Mesodermal cell (in vitro differentiated cells): ENCODE results near the gene TMEM178B.

Source experiments
- H3K27ac ChIP-seq: 2 replicates; pipeline ENCODE4 v1.7.0; 2013; ENCODE audit warnings: mild to moderate bottlenecking, low read depth, low read length, moderate library complexity; ENCODE audit not compliant: severe bottlenecking
- H3K36me3 ChIP-seq: 2 replicates; pipeline ENCODE4 v1.7.1; 2013; ENCODE audit warnings: mild to moderate bottlenecking, low read length, moderate library complexity; ENCODE audit not compliant: control insufficient read depth, insufficient read depth
- H3K4me1 ChIP-seq: one replicate; pipeline ENCODE4 v1.7.1; 2013; ENCODE audit warnings: mild to moderate bottlenecking, low read length; ENCODE audit not compliant: insufficient read depth, control insufficient read depth, poor library complexity, severe bottlenecking
- H3K4me3 ChIP-seq: 2 replicates; pipeline ENCODE4 v1.7.0; 2013; ENCODE audit warnings: low read length, control low read depth, mild to moderate bottlenecking; ENCODE audit not compliant: insufficient read depth, poor library complexity, severe bottlenecking; ENCODE audit errors: extremely low read depth
- H3K9me3 ChIP-seq: 2 replicates; pipeline ENCODE4 v1.7.1; 2013; ENCODE audit warnings: mild to moderate bottlenecking, low read length, moderate library complexity; ENCODE audit not compliant: control insufficient read depth
- WGBS, 2 experiments: methylation state at CpG; one replicate each; pipeline ENCODE4 v1.1.5; 2013; ENCODE audit warnings: missing lambda C conversion rate in 2 of 2; ENCODE audit not compliant: insufficient coverage in 2 of 2; 5-methylcytosine and 5-hydroxymethylcytosine counted together

TMEM178B gene

GRCh38 chr7:141462958-141463357, 389.1 kb downstream of the TMEM178B start:
- Histone ChIP-seq H3K4me3 (no peak overlapping the region), H3K36me3 (no peaks in the 10 kb centered on the region), H3K4me1 (peaks cover 10% of the 10 kb centered on the region), H3K9me3 (no peaks in the 10 kb centered on the region), H3K27ac (no peak overlapping the region)
- WGBS, 2 experiments = 95 to 100% methylated on average over 3 to 4 of the region's 4 CpGs

- no peak overlapping the region for H3K4me3 ChIP-seq
- no peaks in the 10 kb centered on the region for H3K36me3 ChIP-seq
- WGBS, 2 experiments = 67 to 87% methylated on average over 6 to 7 of the region's 8 CpGs
- H3K9me3 ChIP-seq = no peaks in the 10 kb centered on the region
- H3K4me1 ChIP-seq = peaks cover 10% of the 10 kb centered on the region
- no peak overlapping the region for H3K27ac ChIP-seq
These were observed 390.1 kb downstream of the TMEM178B start for GRCh38 chr7:141463986-141464385.

- H3K9me3 ChIP-seq = no peaks in the 10 kb centered on the region
- H3K4me1 ChIP-seq = peaks cover 10% of the 10 kb centered on the region
- H3K27ac ChIP-seq = no peak overlapping the region
- H3K4me3 ChIP-seq = no peak overlapping the region
- WGBS, 2 experiments = 91 to 93% methylated on average over 2 of the region's 2 CpGs
- H3K36me3 ChIP-seq = no peaks in the 10 kb centered on the region
These were observed 390.7 kb downstream of the TMEM178B start for GRCh38 chr7:141464551-141464950.

- WGBS, 2 experiments = 75 to 86% methylated on average over 1 to 2 of the region's 4 CpGs
- no peak overlapping the region for H3K4me3 ChIP-seq
- no peaks in the 10 kb centered on the region for H3K36me3 ChIP-seq
- no peaks in the 10 kb centered on the region for H3K9me3 ChIP-seq
- H3K27ac ChIP-seq = no peak overlapping the region
- H3K4me1 ChIP-seq = peaks cover 10% of the 10 kb centered on the region
These were observed 392.5 kb downstream of the TMEM178B start for GRCh38 chr7:141466151-141466904.

GRCh38 chr7:141468341-141468740, 394.5 kb downstream of the TMEM178B start:
- Histone ChIP-seq H3K36me3 (no peaks in the 10 kb centered on the region), H3K9me3 (no peaks in the 10 kb centered on the region), H3K27ac (no peak overlapping the region), H3K4me1 (peaks cover 9% of the 10 kb centered on the region), H3K4me3 (no peak overlapping the region)
- 96 to 100% methylated on average over 3 to 4 of the region's 5 CpGs for WGBS, 2 experiments

GRCh38 chr7:141475679-141476078, 401.8 kb downstream of the TMEM178B start:
- Histone ChIP-seq H3K9me3 (no peaks in the 10 kb centered on the region), H3K4me3 (no peak overlapping the region), H3K4me1 (no peaks in the 10 kb centered on the region), H3K36me3 (no peaks in the 10 kb centered on the region), H3K27ac (no peak overlapping the region)
- WGBS, 2 experiments = 100% methylated on average over 1 of the region's 1 CpG; no CpG with 5 or more reads in 1 of the 2 experiments

- WGBS, 2 experiments = 100% methylated on average over 2 of the region's 4 CpGs
- H3K9me3 ChIP-seq = no peaks in the 10 kb centered on the region
- H3K4me3 ChIP-seq = no peak overlapping the region
- H3K4me1 ChIP-seq = no peaks in the 10 kb centered on the region
- H3K36me3 ChIP-seq = no peaks in the 10 kb centered on the region
- H3K27ac ChIP-seq = no peak overlapping the region
These were observed 404.0 kb downstream of the TMEM178B start for GRCh38 chr7:141477865-141478264.

GRCh38 chr7:141478845-141479244, 405.0 kb downstream of the TMEM178B start:
- no peak overlapping the region for H3K4me3 ChIP-seq
- no peaks in the 10 kb centered on the region for H3K9me3 ChIP-seq
- H3K4me1 ChIP-seq = peaks cover 4% of the 10 kb centered on the region
- WGBS, 2 experiments = 70 to 84% methylated on average over 1 to 3 of the region's 4 CpGs
- H3K36me3 ChIP-seq = no peaks in the 10 kb centered on the region
- no peak overlapping the region for H3K27ac ChIP-seq

- H3K27ac ChIP-seq = no peak overlapping the region
- H3K9me3 ChIP-seq = no peaks in the 10 kb centered on the region
- 88 to 96% methylated on average over 8 of the region's 9 CpGs for WGBS, 2 experiments
- H3K4me1 ChIP-seq = peaks cover 4% of the 10 kb centered on the region
- H3K36me3 ChIP-seq = no peaks in the 10 kb centered on the region
- no peak overlapping the region for H3K4me3 ChIP-seq
These were observed 407.1 kb downstream of the TMEM178B start for GRCh38 chr7:141480953-141481352.

- Histone ChIP-seq H3K9me3 (no peaks in the 10 kb centered on the region), H3K27ac (no peak overlapping the region), H3K4me1 (peaks cover 4% of the 10 kb centered on the region), H3K4me3 (no peak overlapping the region), H3K36me3 (no peaks in the 10 kb centered on the region)
- 87 to 89% methylated on average over 4 of the region's 5 CpGs for WGBS, 2 experiments
These were observed 408.1 kb downstream of the TMEM178B start for GRCh38 chr7:141481971-141482370.

GRCh38 chr7:141483044-141483443, 409.2 kb downstream of the TMEM178B start:
- no peaks in the 10 kb centered on the region for H3K9me3 ChIP-seq
- 100% methylated on average over 1 of the region's 2 CpGs; no CpG with 5 or more reads in 1 of the 2 experiments for WGBS, 2 experiments
- peaks cover 4% of the 10 kb centered on the region for H3K4me1 ChIP-seq
- H3K4me3 ChIP-seq = no peak overlapping the region
- H3K27ac ChIP-seq = no peak overlapping the region
- H3K36me3 ChIP-seq = no peaks in the 10 kb centered on the region
